ENCODE data around the gene MESP1.

GRCh38 chr15:89758283-89758682 lies 7.2 kb upstream of the MESP1 start:
- TF ChIP-seq GATA2 (IDR thresholded peaks at IDR 0.05; ENCODE audit: low read depth, low read length) (no peak), GATA3 (IDR thresholded peaks at IDR 0.05; ENCODE audit: low read depth, low read length) (no peak)
